Measurements from ENCODE around the gene PDLIM3.

Gene PDLIM3

DNA sequence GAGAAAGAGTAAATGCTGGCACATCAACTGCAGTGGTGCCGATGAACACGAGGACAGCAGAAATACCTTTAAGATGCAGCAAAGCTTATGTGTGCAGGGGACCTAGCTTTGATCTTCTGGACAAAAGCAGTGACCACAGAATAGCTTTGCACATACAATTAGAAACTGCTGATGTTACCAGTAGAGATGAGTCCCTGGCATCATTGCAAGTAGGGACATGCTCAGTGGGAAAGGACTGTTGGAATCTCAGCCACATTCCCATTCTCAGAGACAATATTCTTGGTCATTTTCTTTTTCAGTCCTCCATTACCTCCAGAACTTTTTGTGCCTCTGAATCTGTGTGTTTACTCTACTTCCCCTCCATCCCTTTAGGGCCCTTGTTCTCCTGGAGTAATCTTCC lies 16.9 kb upstream of the PDLIM3 start:
- TF ChIP-seq, protein P1, sequence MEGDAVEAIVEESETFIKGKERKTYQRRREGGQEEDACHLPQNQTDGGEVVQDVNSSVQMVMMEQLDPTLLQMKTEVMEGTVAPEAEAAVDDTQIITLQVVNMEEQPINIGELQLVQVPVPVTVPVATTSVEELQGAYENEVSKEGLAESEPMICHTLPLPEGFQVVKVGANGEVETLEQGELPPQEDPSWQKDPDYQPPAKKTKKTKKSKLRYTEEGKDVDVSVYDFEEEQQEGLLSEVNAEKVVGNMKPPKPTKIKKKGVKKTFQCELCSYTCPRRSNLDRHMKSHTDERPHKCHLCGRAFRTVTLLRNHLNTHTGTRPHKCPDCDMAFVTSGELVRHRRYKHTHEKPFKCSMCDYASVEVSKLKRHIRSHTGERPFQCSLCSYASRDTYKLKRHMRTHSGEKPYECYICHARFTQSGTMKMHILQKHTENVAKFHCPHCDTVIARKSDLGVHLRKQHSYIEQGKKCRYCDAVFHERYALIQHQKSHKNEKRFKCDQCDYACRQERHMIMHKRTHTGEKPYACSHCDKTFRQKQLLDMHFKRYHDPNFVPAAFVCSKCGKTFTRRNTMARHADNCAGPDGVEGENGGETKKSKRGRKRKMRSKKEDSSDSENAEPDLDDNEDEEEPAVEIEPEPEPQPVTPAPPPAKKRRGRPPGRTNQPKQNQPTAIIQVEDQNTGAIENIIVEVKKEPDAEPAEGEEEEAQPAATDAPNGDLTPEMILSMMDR (IDR thresholded peaks at IDR 0.05; ENCODE audit: low read depth, low read length), result no peak
- no peak for DNase-seq (ENCODE audit: low read depth, low spot score)
- in situ Hi-C loops (cut with HindIII; ENCODE audit: low sequenced_read_pairs), result no loop called here
- H3K4me3 ChIP-seq (ENCODE audit: low read depth, low read length), result no peak overlapping the region

DNA sequence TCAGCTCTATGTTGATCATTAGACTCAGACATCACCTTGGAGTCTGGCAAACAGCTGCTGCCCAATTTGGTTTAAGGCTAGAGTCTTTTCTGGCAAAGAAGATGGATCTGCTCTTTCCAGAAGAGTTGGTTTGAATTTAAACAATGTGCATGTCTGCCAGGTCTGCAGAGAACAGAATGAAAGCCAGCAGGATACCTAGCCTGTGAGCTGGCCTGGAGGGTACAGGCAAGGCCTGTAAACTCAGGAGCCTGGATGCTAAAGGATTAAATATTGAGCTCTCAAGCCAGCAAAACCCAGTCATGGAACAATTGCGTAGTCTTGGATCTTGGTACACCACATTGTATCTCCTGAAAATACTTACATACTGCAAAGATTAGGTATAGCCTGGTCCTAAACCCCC lies 15.6 kb upstream of the PDLIM3 start:
- TF ChIP-seq, protein P1 (IDR thresholded peaks at IDR 0.05; ENCODE audit: low read depth, low read length), result no peak
- DNase-seq (ENCODE audit: low read depth, low spot score), result no peak
- no peak overlapping the region for H3K4me3 ChIP-seq (ENCODE audit: low read depth, low read length)
- in situ Hi-C loops (cut with HindIII; ENCODE audit: low sequenced_read_pairs), result no loop called here

DNA sequence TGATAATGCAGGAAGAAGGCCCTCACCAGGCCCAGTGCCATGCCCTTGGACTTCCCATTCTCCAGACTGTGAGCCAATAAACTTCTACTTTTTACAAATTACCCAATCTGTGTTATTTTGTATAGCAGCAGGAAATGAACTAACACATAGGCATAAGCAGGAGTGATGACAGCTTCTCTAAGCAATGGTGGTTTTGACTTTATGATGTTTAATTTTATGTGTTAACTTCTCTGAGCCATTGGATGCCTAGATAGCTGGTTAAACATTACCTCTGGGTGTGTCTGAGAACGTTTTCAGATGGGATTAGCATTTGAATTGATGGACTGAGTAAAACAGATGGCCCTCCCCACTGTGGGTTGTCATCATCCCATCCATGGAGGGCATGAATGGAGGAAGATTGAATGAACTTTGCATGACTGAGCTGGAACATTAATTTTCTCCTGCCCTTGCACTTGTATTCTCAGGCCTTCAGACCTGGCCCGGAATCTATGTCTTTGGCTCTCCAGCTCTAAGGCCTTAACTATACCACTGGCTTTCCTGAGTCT lies 13.9 kb upstream of the PDLIM3 start:
- no peak overlapping the region for H3K4me3 ChIP-seq (ENCODE audit: low read depth, low read length)
- in situ Hi-C loops (cut with HindIII; ENCODE audit: low sequenced_read_pairs), result no loop called here
- TF ChIP-seq, protein P1 (IDR thresholded peaks at IDR 0.05; ENCODE audit: low read depth, low read length), result no peak
- no peak for DNase-seq (ENCODE audit: low read depth, low spot score)

DNA sequence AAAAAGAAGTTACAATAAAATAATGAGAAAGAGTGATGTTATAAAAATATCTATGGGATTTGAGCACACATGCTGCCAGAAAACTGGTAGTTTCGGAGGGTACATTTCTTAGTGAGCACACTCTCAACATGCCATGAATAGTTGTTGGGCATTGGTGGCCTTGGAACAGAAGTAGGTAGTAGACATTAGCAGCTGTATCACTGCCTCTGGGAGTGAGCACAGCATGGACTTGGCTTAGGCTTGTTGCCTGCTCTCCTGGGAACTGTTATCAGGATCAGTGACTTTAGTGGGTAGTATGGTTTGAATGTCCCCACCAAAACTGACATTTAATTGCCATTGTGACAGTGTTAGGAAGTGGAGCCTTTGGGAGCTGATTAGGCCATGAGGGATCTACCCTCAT lies 13.3 kb upstream of the PDLIM3 start:
- DNase-seq (ENCODE audit: low read depth, low spot score), result no peak
- TF ChIP-seq, protein P1 (IDR thresholded peaks at IDR 0.05; ENCODE audit: low read depth, low read length), result no peak
- in situ Hi-C loops (cut with HindIII; ENCODE audit: low sequenced_read_pairs), result no loop called here
- H3K4me3 ChIP-seq (ENCODE audit: low read depth, low read length), result no peak overlapping the region

DNA sequence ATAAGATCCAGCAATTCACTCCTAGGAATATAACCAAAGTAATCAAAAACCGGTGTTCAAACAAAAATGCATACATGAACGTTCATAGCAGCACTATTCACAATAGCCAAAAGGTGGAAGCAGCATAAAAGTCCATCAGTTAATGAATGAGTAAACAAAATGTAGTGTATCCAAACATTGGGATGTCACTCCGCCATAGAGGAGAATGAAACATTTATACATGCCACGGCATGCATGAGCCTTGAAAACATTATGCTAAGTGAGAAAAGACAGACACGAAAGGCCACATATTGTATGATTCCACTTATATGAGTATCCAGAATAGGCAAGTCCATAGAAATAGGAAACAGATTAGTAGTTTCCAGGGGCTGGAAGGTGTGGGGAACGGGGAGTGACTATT lies 11.0 kb upstream of the PDLIM3 start:
- in situ Hi-C loops (cut with HindIII; ENCODE audit: low sequenced_read_pairs), result no loop called here
- no peak overlapping the region for H3K4me3 ChIP-seq (ENCODE audit: low read depth, low read length)
- DNase-seq (ENCODE audit: low read depth, low spot score), result no peak
- TF ChIP-seq, protein P1 (IDR thresholded peaks at IDR 0.05; ENCODE audit: low read depth, low read length), result no peak

DNA sequence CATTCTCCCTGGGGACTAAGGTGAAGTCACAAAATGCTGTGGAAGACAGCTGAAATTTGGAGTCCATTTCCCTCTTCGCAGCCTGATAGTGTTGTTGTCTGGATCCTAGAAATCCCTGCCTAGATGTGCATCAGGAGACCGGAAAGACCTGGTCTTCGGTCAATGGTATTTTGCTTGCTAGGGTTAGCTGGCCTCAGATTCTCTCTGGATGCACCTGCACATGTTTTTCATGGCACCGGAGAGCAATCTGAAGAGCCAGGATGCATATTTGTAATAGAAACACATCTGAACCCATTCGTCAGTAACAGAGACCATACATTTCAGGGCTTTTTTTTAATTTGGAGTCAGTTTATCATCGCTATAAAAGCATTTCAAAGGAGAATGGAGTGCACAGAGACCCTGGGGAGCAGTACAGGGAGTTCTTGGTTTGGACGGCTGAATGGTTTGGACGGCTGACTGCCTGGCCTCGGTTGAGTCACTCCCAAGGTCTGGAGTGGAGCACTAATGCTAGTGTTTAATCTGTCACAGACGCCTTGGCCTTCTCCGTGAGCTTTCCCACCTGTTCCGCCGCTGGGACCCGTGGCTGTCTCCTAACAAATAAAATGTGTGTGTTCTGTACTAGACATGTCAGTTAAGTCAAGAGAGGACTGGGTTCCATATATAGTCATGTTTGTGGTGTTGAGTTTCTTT lies 7.5 kb upstream of the PDLIM3 start:
- no peak overlapping the region for H3K4me3 ChIP-seq (ENCODE audit: low read depth, low read length)
- peak; percentile 10 for DNase-seq (ENCODE audit: low read depth, low spot score)
- in situ Hi-C loops (cut with HindIII; ENCODE audit: low sequenced_read_pairs), result no loop called here
- TF ChIP-seq, protein P1 (IDR thresholded peaks at IDR 0.05; ENCODE audit: low read depth, low read length), result no peak

Data from astrocyte of the spinal cord (primary cell).